NK-92 (cell line): ENCODE data around the gene PSD.

Source experiments
- DNase-seq: peaks from one replicate; lab custom pipeline; 2025; ENCODE audit not compliant: unreplicated experiment; lab: John Stamatoyannopoulos, UW

Gene PSD

DNA sequence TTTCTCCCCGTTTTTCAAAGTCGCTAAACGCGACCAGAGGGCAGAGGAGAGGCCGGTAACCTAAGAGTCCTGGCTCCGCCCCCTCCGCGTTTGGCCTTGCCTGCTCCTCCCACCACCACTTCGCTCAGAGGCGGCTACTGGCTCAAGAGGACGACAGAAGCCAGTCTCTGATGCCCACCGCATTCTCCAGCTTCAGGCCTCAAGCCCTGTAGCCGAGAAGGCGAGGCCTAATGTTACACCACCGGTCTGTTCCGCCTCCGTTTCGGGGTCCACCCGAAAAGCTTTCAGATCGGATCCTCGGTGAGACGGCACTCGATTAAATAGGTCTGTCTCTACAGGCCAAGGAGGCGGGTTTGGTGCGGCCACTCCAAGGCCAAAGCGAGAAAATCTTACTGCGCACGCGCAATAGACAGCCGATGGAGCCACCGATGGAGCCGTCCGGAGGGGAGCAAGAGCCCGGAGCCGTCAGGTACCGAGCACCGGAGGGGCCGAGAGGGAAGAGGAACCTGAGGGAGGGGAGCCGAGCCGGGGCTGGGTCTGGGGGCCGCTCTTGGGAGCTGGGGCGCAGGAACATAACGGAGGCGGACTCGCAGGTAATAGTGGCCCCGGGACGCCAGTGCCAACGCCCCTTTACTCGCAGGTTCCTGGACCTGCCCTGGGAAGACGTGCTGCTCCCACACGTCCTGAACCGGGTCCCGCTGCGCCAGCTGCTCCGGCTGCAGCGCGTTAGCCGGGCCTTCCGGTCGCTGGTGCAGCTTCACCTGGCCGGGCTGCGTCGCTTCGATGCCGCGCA is 2.3 kb upstream of the PSD start, which contains the start of gene FBXL15:
FBXL15 (plus strand) TSS at position 123 of the 793 bp plus-strand sequence; CDS start at position 417, 294 bp downstream.
- peak; percentile 73 for DNase-seq

DNA sequence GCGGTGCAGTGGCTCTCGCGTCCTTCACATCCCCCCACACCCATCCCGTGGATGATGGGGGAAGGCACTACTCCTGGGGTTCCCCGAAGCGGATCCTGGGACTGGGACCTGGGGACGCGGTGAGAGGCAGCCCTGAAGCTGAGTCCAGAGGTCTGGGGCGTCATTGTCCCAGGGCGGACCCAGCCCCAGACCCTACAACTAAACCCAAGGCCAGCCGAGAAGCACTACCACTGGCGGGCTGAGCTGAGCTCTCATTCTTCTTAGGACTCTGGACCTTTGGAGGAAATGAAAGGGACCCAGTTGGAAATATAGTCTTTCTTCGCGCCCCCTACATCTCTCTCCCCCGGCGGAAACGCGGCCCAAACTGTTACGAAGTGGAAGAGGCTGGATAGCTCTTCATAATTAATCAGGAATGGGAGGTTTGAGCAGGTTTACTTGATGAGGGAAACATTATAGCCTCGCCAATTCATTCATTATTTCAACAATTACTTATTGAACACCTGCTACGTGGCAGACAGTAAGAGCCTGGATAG is 1.7 kb upstream of the PSD start:
- DNase-seq, result no peak

DNA sequence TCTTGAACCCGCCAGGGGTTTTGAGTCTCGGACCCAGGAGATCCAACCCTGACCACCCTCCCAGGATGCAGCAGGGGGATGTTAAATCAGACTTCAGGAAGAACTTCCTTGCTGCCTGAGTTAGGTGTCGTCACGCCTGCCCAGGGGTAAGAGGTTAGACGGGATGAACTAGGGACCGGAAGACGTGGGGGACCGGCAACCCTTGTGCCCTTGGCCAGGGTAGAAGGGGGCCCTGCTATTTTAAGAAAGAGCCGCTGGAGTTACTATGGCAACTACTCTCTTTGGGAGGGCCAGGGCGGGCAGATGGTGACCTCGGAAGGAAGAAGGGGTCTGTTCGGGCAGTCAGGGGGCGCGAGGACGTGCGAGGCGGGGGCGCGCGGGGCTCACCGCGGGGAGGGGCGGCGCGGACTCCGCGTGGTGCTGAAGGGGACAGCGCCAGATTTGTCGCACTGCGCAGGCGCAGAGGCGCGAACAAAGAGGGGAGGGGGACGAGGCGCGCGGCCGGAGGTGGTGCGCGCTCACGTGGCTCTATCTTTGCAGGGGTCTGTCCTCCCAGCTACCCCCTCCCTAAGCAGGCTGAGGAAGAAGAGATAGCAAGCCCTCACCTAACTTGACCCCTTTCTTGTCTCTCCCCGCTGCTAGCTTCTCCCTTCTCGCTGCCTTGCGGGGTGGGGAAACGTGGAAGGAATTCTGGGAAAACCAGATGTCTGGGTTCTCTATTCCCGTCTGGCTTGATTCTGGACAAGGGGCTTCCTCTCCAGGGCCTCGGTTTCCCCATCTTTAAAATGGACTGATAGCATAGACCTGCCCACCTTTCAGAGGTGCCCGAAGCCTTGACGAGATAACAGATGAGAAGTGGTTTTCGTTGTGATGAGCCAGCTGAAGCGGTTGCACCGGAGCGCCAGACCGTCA is 940 bp upstream of the PSD start:
- DNase-seq, result no peak

DNA sequence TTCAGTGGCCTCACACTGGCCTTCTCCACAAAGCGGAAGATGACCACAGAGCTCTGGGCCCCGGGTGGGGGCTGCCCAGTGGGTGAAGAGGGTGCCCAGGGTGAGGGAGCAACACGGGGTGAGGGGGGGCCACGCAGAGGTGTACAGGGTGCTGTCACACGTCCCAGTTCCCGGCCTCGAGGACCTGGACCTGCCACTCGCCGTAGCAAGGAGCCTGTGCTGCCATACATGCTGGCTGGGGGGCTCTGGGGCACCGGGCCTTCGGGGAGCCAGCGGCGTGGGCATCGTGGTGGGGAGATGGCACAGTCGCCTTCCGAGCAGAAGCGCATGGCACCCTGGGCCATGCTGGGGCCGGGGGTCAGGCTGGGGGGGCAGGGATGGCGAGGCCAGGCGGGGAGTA is 1.9 kb downstream of the PSD start:
- DNase-seq, result no peak

DNA sequence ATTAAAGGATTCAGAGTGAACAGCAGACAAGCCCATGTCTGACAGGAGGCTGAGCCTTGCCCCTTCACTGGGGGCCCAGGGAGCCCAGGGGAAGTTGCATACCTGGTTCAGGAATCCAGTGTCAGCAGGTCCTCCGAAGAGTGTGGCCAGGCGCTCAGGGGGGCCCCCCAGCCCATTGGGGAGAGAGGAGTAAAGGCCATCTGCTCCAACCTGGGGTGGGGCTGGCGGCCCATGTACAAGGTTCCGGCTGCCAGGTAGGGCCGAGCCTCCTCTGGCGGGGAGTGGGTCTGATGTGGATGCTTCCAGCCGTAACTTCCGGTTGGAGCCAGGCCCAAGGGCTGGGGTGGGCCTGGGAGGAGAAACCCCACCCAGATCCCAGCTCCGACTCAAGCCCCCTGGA is 2.3 kb downstream of the PSD start:
- DNase-seq, result no peak

DNA sequence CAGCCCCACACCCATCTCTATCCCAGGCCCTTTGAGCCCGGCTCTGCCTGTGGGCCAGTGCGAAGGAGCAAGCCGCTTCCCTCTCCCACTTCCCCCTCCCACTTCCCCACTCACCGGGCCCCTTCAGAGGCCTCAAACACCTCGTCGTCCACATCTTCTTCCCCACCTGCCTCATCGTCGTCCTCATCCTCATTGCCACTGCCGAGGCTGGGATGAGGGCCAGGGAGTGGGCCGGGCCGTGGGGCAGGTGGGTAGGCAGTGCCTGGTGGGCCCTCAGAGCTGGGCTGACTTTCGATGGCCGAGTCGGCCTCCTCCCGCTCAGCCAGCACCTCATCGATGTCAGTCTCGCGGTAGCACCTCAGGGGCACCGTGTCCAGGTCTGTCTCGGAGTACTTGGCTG is 3.8 kb downstream of the PSD start:
- no peak for DNase-seq

DNA sequence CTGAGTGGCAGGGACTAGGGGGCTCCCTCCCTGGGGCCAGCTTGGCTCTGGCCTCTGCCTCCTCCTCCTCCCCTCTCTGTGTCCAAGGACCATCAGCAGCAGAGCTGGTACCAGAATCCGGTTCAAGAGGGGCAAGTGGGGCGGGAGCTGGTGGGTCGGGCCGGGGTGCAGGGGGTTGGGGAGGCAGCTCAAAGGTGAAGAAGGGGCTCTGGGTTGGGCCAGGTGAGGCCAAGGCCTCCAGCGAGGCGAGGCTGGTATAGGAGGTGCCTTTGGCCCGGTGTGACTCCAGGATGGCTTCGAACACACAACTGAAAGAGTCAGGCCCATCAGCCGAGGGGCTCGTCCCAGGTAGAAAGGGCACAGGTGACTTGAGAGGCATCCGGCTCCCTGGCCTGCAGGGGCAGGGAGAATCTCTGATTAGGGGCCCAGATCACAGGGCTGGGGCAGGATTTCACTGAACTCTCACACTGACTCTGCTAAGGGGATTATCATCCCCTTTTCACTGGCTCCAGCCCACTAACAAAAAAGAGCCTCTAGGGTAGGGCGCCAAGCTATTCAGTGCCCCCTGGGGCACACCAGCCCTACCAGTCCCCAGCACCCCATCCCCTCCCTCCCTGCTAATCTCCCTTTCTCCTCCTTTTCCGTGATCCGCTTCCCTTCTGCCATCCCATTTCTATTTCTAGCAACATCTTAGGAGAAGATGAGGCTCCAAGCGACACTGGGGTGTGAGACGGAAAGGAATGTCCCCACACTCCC is 4.6 kb downstream of the PSD start:
- no peak for DNase-seq

DNA sequence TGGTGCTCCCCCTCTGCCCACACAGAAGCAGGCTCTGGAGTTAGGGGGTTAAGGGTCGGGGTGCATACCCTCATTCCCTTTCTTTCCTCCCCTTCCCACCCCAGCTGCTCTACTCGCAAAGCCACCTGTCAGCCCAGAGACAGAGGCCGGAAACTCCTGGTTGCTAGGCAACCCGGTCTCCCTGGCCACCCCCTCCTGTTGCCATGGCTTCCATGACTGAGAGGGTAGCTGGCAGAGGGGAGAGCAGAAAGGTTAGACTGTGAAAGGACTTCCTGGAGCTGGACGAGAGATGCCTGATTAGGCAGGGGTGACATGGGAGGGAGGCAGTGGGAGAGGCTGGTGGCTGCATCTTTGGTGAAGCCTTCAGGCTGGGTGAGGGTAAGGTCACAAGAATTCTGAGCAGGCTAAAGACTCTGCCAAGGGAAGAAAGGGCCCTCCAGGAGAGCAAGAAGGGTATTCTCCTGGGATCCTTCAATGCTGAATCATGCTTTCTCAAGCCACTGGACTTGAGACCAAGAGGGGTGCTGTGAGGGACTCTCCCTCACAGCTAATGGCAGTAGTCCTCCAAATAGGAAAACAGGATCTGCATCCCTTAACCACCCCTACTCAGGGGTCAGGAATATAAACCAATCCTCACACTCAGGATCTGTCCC is 5.4 kb downstream of the PSD start:
- DNase-seq, result no peak

DNA sequence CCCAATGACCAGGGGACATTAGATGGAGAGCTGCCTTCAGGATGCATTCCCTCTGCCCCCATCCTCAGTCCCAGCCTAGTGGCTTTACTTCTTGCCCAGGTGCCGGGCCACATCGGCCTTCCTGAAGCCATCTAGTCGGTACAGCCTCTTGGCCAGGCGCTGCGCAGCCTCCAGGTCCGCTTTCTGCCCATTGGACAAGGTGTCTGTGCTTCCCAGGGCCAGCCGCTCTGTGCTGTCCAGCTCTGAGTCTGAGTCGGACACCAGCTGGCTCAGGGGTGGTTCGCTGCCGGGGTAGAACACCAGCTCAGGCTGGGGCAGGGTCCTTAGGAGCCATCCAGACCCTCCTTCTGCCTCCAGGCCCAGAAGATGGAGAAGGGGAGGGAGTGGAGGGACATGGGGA is 6.3 kb downstream of the PSD start:
- no peak for DNase-seq

DNA sequence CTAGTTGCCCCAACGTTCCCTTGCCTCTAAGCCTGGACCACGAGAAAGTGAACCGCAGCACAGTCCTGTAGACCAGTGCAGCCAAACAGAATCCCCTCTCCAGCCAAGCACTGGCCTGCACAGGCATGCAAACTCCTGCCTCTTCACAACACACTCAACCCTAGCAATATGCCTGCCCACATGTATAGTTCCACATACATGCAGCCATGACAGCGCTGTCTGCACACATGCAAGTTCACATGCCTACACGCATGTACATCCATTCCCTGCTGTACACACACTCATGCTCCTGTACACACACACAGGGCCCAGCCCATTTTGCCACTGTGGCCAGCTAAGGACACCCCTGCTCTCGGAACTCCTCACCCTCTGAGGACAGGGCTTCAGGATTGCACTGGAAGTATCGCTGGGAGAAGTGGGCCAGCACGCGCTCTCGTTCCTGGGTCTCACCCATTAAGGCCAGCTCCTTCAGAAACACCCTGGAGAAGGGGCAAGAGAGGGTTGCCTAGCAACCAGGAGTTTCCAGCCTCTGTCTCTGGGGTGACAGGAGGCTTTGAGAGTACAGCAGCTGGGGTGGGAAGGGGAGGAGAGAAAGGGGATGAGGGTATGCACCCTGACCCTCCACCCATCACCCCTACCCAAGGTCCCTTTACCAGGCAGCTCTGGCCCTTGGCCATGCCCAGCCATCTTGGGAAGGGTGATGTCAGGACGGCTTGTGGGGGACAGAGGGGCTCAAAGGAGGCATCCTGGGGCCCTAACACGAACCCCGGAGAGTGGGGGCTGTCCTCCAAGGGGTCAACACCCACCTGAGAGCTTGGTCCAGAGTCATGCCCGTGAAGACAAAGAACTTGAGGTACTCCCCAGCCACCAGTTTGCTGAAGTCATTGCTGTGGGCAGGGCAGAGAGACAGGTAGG is 7.0 kb downstream of the PSD start:
- DNase-seq, result no peak

DNA sequence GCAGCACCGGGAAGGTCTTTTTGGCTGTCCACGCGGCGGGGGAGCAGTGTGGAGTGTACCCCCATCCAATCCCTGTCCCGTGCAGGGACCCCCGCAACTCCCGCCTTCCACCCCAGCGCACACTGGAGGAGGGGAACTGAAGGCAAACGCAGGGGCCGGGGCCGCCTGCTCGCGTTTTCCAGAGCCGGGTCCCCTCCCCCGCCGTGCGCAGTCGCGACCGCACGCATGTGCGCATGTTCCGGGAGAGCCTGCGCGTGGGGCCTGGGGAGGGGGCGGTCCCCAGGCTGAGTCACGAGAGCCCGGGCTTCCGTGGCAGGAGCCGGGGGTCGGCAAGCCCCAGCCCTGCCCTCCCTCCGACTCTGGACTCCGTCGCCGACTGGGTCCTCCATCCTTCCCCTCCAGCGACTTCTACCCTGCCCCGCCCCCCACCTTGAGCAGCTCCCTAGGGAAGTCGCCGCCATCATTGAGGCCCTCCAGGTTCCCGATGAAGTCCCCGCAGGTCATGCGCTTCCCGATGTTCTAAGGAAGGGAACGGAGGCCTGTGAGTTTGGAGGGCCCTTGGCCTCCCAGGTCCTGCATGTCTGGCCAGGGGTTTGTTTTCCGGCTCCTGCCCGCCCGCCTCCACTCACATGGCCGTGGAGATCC is 8.0 kb downstream of the PSD start:
- no peak for DNase-seq

DNA sequence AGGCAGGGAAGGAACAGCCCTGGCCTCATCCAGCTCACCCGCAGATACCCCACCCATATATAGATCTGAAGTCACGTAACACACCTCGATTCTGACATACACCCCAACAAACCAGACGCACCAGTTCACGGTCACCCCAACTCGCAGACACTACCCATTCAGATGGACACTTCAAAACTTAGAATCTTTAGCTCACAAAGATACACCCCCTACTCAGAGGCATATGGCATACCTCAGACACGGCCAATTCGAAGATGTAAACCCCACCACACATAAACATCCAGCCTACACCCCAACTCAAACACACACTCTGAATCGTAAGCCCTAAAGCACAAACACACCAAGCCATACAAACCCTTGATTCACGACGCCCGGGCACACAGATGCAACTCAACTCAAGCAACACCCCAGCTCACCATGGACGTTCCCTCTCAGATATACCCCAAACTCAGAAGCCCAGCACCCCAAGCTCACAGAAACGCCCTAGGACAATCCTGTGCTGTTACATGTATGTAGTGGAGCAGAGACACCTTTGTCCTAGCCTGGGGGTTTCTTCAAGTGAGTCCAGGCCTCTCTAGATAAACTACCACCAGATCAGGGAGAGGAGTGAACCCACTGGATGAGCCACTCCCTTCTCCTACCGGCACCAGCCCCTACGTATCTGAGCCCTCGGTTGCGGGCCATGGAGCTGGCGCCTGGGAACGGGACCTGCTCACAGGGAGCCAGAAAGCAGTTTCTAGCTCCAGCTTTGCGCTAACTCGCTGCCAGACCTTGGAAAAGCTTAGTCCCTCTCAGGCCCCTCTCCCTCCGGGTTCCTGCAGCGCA is 8.8 kb downstream of the PSD start:
- DNase-seq, result no peak

DNA sequence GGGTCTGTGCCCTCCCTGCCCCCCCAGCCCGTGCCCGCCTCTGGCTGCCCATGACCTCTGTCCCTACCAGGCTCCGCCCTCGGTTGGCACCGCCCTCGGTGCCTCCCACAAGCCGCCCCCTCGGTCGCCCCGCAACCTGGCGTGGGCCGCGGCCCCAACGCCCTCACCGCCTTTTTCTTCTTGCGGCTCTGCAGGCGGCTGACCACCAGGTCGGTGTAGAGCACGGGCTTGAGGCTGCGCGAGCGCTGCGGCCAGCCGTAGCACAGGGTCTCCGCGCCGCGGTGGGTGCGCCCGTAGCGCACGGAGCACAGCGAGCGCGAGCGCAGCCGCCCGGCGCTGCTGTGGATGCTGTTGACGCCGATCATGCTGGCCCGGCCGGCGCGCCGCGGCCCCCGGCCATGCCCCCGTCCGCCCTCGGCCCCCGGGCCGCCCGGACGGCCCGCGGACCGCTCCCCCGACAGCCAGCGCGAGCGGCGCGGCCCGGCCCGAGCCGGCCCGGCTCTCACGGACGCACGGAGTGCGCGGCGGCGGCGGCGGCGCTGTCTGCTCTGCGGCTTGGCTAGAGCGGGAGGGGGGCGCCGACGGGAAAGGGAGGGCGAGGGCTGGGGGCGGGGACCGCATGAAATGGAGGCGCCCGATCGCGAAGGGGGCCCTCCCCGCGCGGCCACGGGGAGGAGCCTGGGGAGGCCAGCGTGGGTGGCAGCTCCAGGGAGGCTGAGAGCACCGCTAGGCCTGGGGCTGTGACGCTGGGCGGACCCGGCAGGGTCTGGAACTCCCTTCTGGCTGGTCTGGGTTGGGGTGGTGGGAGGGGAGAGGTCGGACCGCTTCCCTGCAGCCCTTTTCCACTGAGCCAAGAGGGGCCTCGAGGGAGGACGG is 9.6 kb downstream of the PSD start:
- no peak for DNase-seq

DNA sequence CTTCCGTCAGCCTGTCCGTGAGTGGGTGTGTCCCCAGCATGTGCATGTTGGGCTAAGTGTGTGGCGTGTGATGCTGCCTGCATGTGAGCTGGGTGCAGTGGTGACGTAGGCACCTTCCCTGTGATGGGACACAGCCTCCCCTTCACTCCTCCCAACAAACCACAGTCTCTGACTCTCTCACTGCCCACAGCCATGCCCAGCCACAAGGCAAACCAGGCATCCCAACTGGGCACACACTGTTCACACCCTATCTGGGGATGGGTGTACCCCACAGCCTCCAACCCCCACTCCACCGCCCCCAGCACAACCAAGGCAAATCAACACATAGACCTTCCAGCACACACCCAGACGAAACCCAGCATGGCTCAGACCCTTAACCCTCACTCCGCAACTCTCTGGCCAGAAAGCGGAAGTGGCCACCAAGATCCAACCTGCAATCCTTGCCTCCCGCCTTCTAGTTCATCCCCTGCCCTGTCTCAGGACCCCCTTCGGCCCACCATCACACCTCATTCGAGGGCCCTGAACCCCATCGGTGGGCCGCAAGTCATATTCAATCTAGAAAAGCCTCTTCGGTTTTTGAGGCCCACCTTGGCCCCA is 10.4 kb downstream of the PSD start:
- no peak for DNase-seq

DNA sequence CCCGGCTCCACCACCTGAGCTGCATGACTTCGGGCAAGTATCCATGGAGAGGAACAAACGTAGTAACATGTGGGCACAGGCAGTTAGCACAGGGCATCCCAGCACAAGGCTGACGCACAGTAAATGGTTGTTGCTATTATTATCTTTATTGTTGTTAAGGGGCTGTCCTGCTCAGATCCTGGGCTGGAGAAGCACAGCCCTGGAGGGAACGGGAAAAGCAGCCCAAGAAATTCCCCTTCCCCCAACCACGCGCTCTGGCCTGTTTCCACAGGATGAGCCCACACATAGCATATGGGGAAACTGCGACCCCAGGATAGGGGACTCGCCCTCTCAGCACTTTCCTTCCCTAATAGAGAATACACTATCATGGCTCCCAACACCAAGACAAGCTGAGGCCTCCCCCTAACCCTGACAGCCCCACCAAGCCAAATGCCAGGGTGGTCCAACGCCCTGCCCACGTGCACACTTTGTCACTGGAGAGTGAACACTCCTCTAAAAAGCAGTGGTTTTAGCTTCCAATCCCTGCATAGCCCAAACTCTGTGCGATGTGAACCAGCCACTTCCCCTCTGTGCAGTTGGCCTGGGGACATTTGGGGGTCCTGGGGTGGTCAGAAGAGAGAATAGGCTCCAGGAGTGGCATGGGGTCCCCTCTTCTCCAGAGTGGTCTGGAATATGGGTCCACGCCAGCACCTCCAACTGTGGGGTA is 11.0 kb downstream of the PSD start:
- DNase-seq, result no peak

DNA sequence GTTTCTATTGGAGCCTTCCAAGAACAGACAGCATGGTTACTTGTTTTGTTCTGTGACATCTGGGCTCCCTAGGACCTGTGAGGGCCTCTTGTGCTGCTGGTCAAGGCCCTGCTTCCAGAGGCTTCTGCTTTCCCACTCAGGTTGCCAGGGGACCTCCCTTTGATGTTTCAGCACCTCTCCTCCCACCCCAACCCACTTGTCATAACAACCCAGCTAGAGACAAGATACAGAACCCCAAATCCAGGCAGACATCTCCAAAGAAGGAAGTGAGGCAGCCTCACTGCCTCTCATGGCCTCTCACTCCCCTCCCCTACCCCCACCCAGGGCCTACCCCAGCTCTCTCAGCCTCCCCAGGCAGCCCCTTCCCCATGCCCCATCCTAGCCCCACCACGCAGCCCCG is 11.8 kb downstream of the PSD start:
- no peak for DNase-seq
